H9 (cell line): ENCODE results near the gene USP6. TPM values are rescaled to one million over a fixed set of nuclear protein-coding genes. Genes with fewer than 3 reads are reported as not detected.
A peak's percentile ranks its signal among the peaks of the same experiment; 100 is the strongest.

Experiments
- DNase-seq: peaks from one replicate; pipeline ENCODE4 v3.0.0-alpha.2; 2017
- H2AFZ ChIP-seq: one replicate; pipeline ENCODE4 v1.6.1; 2013; ENCODE audit warnings: mild to moderate bottlenecking, low read length, control low read depth, moderate library complexity
- H2AK5ac ChIP-seq: 2 replicates; pipeline ENCODE4 v1.6.1; 2013; ENCODE audit warnings: low read length, control low read depth, mixed read lengths; ENCODE audit not compliant: insufficient read length
- H2BK120ac ChIP-seq: one replicate; pipeline ENCODE4 v1.6.1; 2013; ENCODE audit warnings: low read depth, mild to moderate bottlenecking, low read length, control low read depth, inconsistent platforms; ENCODE audit not compliant: poor library complexity, severe bottlenecking
- H2BK12ac ChIP-seq: 2 replicates; pipeline ENCODE4 v1.6.1; 2013; ENCODE audit warnings: low read length, control low read depth, mixed read lengths, low read depth; ENCODE audit not compliant: insufficient read length
- H2BK15ac ChIP-seq: 2 replicates; pipeline ENCODE4 v1.6.1; 2013; ENCODE audit warnings: low read depth, low read length, control low read depth
- H2BK20ac ChIP-seq: one replicate; pipeline ENCODE4 v1.6.1; 2013; ENCODE audit warnings: low read depth, mild to moderate bottlenecking, low read length, control low read depth, inconsistent platforms; ENCODE audit not compliant: poor library complexity, severe bottlenecking
- H2BK5ac ChIP-seq: 2 replicates; pipeline ENCODE4 v1.6.1; 2013; ENCODE audit warnings: low read length, control low read depth, mixed read lengths; ENCODE audit not compliant: insufficient read length
- H3K14ac ChIP-seq: 2 replicates; pipeline ENCODE4 v1.6.1; 2013; ENCODE audit warnings: low read length, control low read depth; ENCODE audit not compliant: insufficient read depth
- H3K18ac ChIP-seq: 2 replicates; pipeline ENCODE4 v1.6.1; 2013; ENCODE audit warnings: low read depth, mild to moderate bottlenecking, mixed read lengths, low read length, control low read depth; ENCODE audit not compliant: insufficient read length
- H3K23ac ChIP-seq: 2 replicates; pipeline ENCODE4 v1.6.1; 2013; ENCODE audit warnings: low read length, control low read depth, mixed read lengths, low read depth; ENCODE audit not compliant: insufficient read length
- H3K23me2 ChIP-seq: 2 replicates; pipeline ENCODE4 v1.6.1; 2013; ENCODE audit warnings: low read depth, mild to moderate bottlenecking, mixed read lengths, low read length, control low read depth; ENCODE audit not compliant: insufficient read length, poor library complexity, severe bottlenecking
- H3K27ac ChIP-seq: 2 replicates; pipeline ENCODE4 v1.5.1; 2013; ENCODE audit warnings: low read length, control low read depth, mixed read lengths, low read depth; ENCODE audit not compliant: insufficient read length
- H3K27me3 ChIP-seq: 2 replicates; pipeline ENCODE4 v1.6.1; 2013; ENCODE audit warnings: low read length, control low read depth, inconsistent platforms; ENCODE audit not compliant: insufficient read depth
- H3K4ac ChIP-seq: 2 replicates; pipeline ENCODE4 v1.6.1; 2013; ENCODE audit warnings: low read depth, mild to moderate bottlenecking, control low read depth, inconsistent platforms, low read length, moderate library complexity
- H3K4me1 ChIP-seq: 2 replicates; pipeline ENCODE4 v1.6.1; 2013; ENCODE audit warnings: low read length, control low read depth, inconsistent platforms; ENCODE audit not compliant: insufficient read depth
- H3K4me2 ChIP-seq: 2 replicates; pipeline ENCODE4 v1.6.1; 2013; ENCODE audit warnings: low read length, control low read depth, mixed read lengths; ENCODE audit not compliant: insufficient read length, insufficient read depth
- H3K56ac ChIP-seq: 2 replicates; pipeline ENCODE4 v1.6.1; 2013; ENCODE audit warnings: low read depth, mild to moderate bottlenecking, mixed read lengths, low read length, control low read depth; ENCODE audit not compliant: insufficient read length
- H3K79me1 ChIP-seq: 2 replicates; pipeline ENCODE4 v1.6.1; 2013; ENCODE audit warnings: low read depth, mild to moderate bottlenecking, moderate library complexity, low read length, control low read depth, inconsistent platforms; ENCODE audit not compliant: insufficient read depth, poor library complexity, severe bottlenecking
- H3K79me2 ChIP-seq: 2 replicates; pipeline ENCODE4 v1.6.1; 2013; ENCODE audit warnings: low read length, control low read depth, inconsistent platforms; ENCODE audit not compliant: insufficient read depth
- H3K9ac ChIP-seq: 2 replicates; pipeline ENCODE4 v1.6.1; 2013; ENCODE audit warnings: low read length, control low read depth, mixed read lengths; ENCODE audit not compliant: insufficient read length; ENCODE audit errors: extremely low read depth
- H3K9me3 ChIP-seq: one replicate; pipeline ENCODE4 v1.6.1; 2013; ENCODE audit warnings: low read depth, low read length, inconsistent platforms; ENCODE audit not compliant: control insufficient read depth
- H3T11ph ChIP-seq: one replicate; pipeline ENCODE4 v1.6.1; 2013; ENCODE audit warnings: mild to moderate bottlenecking, low read length, control low read depth, inconsistent platforms
- H4K20me1 ChIP-seq: one replicate; pipeline ENCODE4 v1.6.1; 2013; ENCODE audit not compliant: control insufficient read depth, insufficient read length, insufficient read depth
- H4K5ac ChIP-seq: 2 replicates; pipeline ENCODE4 v1.6.1; 2013; ENCODE audit warnings: low read depth, mild to moderate bottlenecking, mixed read lengths, low read length, control low read depth; ENCODE audit not compliant: insufficient read length
- H4K8ac ChIP-seq: replicated peaks from 2 replicates; pipeline ENCODE4 v1.6.1; 2013; ENCODE audit warnings: low read length, control low read depth, mixed read lengths, low read depth; ENCODE audit not compliant: insufficient read length
- H4K91ac ChIP-seq: 2 replicates; pipeline ENCODE4 v1.6.1; 2013; ENCODE audit warnings: low read depth, mild to moderate bottlenecking, moderate library complexity, mixed read lengths, low read length, control low read depth; ENCODE audit not compliant: insufficient read length
- H3K27ac Mint-ChIP-seq, 3 experiments: 2 replicates in 2 of 3; 3 replicates in 1 of 3; pipeline ENCODE4 v1.8.0; 2020 to 2021; ENCODE audit warnings: mixed read lengths in 3 of 3, mild to moderate bottlenecking in 1 of 3, moderate library complexity in 1 of 3
- H3K27me3 Mint-ChIP-seq: 2 replicates; pipeline ENCODE4 v1.8.0; 2021; ENCODE audit warnings: low read depth, mild to moderate bottlenecking, moderate library complexity, mixed read lengths
- H3K36me3 Mint-ChIP-seq, 3 experiments: 2 replicates in 2 of 3; 3 replicates in 1 of 3; pipeline ENCODE4 v1.8.0; 2020 to 2021; ENCODE audit warnings: low read depth in 3 of 3, mixed read lengths in 3 of 3; ENCODE audit not compliant: insufficient read depth in 1 of 3
- H3K4me1 Mint-ChIP-seq, 2 experiments: 2 replicates each; pipeline ENCODE4 v1.8.0; 2020; ENCODE audit warnings: mixed read lengths in 2 of 2
- H3K4me3 Mint-ChIP-seq, 2 experiments: 2 replicates in 1 of 2; 3 replicates in 1 of 2; pipeline ENCODE4 v1.8.0; 2020 to 2021; ENCODE audit warnings: mild to moderate bottlenecking in 2 of 2, mixed read lengths in 2 of 2, moderate library complexity in 1 of 2
- H3K9me3 Mint-ChIP-seq, 2 experiments: 2 replicates in 1 of 2; 3 replicates in 1 of 2; pipeline ENCODE4 v1.8.0; 2020; ENCODE audit warnings: mild to moderate bottlenecking in 2 of 2, mixed read lengths in 2 of 2, moderate library complexity in 1 of 2
- CTCF ChIP-seq: fragments of 200-600 bp; sonication (generic); conservative IDR thresholded peaks from 3 replicates; pipeline ENCODE4 v1.8.0; 2021; ENCODE audit warnings: antibody characterized with exemption, mild to moderate bottlenecking
- WGBS: extraction: QIAGEN DNeasy Blood & Tissue Kit; methylation state at CpG from one replicate; pipeline ENCODE4 v1.1.7; 2013; ENCODE audit warnings: missing lambda C conversion rate, low lambda C conversion rate, mixed read lengths; ENCODE audit not compliant: insufficient read length; ENCODE audit errors: extremely low coverage; 5-methylcytosine and 5-hydroxymethylcytosine counted together
- total RNA-seq: library from RNA; stranded (reverse); gene quantifications from 2 replicates; pipeline ENCODE4 v1.2.1, GENCODE V29; 2021

USP6 gene
- total RNA-seq, 1 experiment from 2014 or later, result 0.17 TPM

- H3K4me1 ChIP-seq, result no peaks in the 10 kb centered on the region; the same call in 1 of the 2 replicates
- H3K9me3 ChIP-seq, result no peaks in the 10 kb centered on the region
- Mint-ChIP-seq H3K27ac (peak within 1 kb of the TSS in 1 of 3 experiments; percentile 81; a peak in 1 of 7 replicates), H3K4me1 (peaks cover 12 to 13% of the 10 kb centered on the region in 2 experiments), H3K9me3 (peaks cover 0 to 1% of the 10 kb centered on the region in 2 experiments; a peak in 2 of 5 replicates), H3K27me3 (peaks cover 13% of the 10 kb centered on the region), H3K36me3 (no peaks in the 10 kb centered on the region), H3K4me3 (no peak within 1 kb of the TSS)
- H2BK120ac ChIP-seq, result no peak within 1 kb of the TSS
- no peak within 1 kb of the TSS for H2AK5ac ChIP-seq
- no peak within 1 kb of the TSS for H3T11ph ChIP-seq
- no peak within 1 kb of the TSS for H2BK15ac ChIP-seq
- DNase-seq, result peak; percentile 80
- H3K23ac ChIP-seq, result no peak within 1 kb of the TSS
- no peak within 1 kb of the TSS for H3K4ac ChIP-seq
- H3K14ac ChIP-seq, result 0 out of 2 replicates have a peak within 1 kb of the TSS, but pooled peaks have one; percentile 63
- H3K9ac ChIP-seq, result no peak within 1 kb of the TSS
- no peak within 1 kb of the TSS for H4K91ac ChIP-seq
- H3K79me1 ChIP-seq, result no peaks in the 10 kb centered on the region
- peaks cover 5% of the 10 kb centered on the region for H3K23me2 ChIP-seq
- no peak within 1 kb of the TSS for H4K5ac ChIP-seq
- H2AFZ ChIP-seq, result peak within 1 kb of the TSS; percentile 82
- H2BK20ac ChIP-seq, result no peak within 1 kb of the TSS
- H3K27ac ChIP-seq, result no peak within 1 kb of the TSS
- H4K8ac ChIP-seq, result no peak within 1 kb of the TSS
- H3K27me3 ChIP-seq, result no peaks in the 10 kb centered on the region
- no CpG with 5 or more reads among the region's 75 CpGs for WGBS
- peak within 1 kb of the TSS; percentile 76 for H3K18ac ChIP-seq
- no peak within 1 kb of the TSS for H2BK12ac ChIP-seq
- no peaks in the 10 kb centered on the region for H3K79me2 ChIP-seq
- H4K20me1 ChIP-seq, result no peaks in the 10 kb centered on the region
- no peak within 1 kb of the TSS for H2BK5ac ChIP-seq
- TF ChIP-seq CTCF, result peak; percentile 20; the same call in 1 of the 3 replicates
- H3K4me2 ChIP-seq, result no peak within 1 kb of the TSS
- H3K56ac ChIP-seq, result no peak within 1 kb of the TSS
Observed at GRCh38 chr17:5078106-5079028, 37.5 kb upstream of the USP6 start, which contains the start of gene ZFP3. Gene ZFP3 (plus strand): TSS chr17:5078467. CDS start chr17:5091505, 13,038 bp downstream.
